Esophagus muscularis mucosa (tissue), 4 donors: ENCODE measurements around the gene PPP2R1A. TPM values are rescaled to one million over a fixed set of nuclear protein-coding genes. Genes with fewer than 3 reads are reported as not detected.

Source experiments
- DNase-seq: peaks from one replicate; pipeline ENCODE4 v3.0.0-alpha.2; 2017; ENCODE audit errors: extremely low spot score
- H3K27ac ChIP-seq, 4 donors: fragments of 200-600 bp; sonication (generic); replicated peaks in 1 of 4; 1 replicate in 3 of 4; 2 replicates in 1 of 4; pipeline ENCODE4 v1.5.1; 2016 to 2019; ENCODE audit warnings: mild to moderate bottlenecking in 1 of 4
- H3K27me3 ChIP-seq, 4 donors: fragments of 200-600 bp; sonication (generic); one replicate each; pipeline versions ENCODE4 v1.5.1 to v1.6.0; 2016 to 2019
- H3K36me3 ChIP-seq, 4 donors: fragments of 200-600 bp; sonication (generic); one replicate each; pipeline ENCODE4 v1.5.1; 2016 to 2019
- H3K4me1 ChIP-seq, 4 donors: fragments of 200-600 bp; sonication (generic); one replicate each; pipeline ENCODE4 v1.5.1; 2016 to 2019
- H3K4me3 ChIP-seq, 4 donors: fragments of 200-600 bp; sonication (generic); 1 replicate in 2 of 4; 2 replicates in 2 of 4; pipeline ENCODE4 v1.5.1; 2016 to 2019; ENCODE audit warnings: mild to moderate bottlenecking in 4 of 4, moderate library complexity in 1 of 4
- H3K9me3 ChIP-seq, 4 donors: fragments of 200-600 bp; sonication (generic); 1 replicate in 3 of 4; 2 replicates in 1 of 4; pipeline ENCODE4 v1.5.1; 2016 to 2019
- EP300 ChIP-seq: sonication (generic); formaldehyde crosslinking; IDR thresholded peaks from one replicate; pipeline ENCODE4 v1.6.1; 2017; ENCODE audit warnings: antibody characterized with exemption
- POLR2A ChIP-seq: fragments of 450-650 bp; IDR thresholded peaks from one replicate; pipeline ENCODE4 v1.6.1; 2017; ENCODE audit warnings: antibody characterized with exemption, moderate library complexity, mild to moderate bottlenecking, low read depth
- POLR2AphosphoS5 ChIP-seq, 2 donors: sonication (generic); formaldehyde crosslinking; IDR thresholded peaks; one replicate each; pipeline ENCODE4 v1.6.1; 2017; ENCODE audit warnings: antibody characterized with exemption in 2 of 2
- WGBS: methylation state at CpG from one replicate; pipeline ENCODE4 v1.1.5; 2018; 5-methylcytosine and 5-hydroxymethylcytosine counted together
- intact Hi-C: fragments of 100-400 bp; cut with DNase I; formaldehyde crosslinking; loops from one replicate; pipeline ENCODE4 v1.15.1; 2023
- small RNA-seq, 3 donors: library from RNA; depleted of rRNA; stranded (forward); fragments of <200 nt; gene quantifications; one replicate each; pipeline ENCODE3, GENCODE V24; 2016
- total RNA-seq, 4 donors: library from RNA; depleted of rRNA; stranded (reverse); fragments of >200 nt; gene quantifications; one replicate each; pipeline versions ENCODE4 v1.1.0 to v1.2.1, GENCODE V29; 2016
- TF ChIP-seq, protein P1 (sequence below), 3 experiments: fragments of 200-600 bp in 2 of 3; fragments of 450-650 bp in 1 of 3; sonication (generic) in 2 of 3; IDR thresholded peaks; one replicate each; pipeline ENCODE4 v1.5.1; 2017 to 2019; ENCODE audit warnings: antibody characterized with exemption in 3 of 3, mild to moderate bottlenecking in 2 of 3, moderate library complexity in 1 of 3

The PPP2R1A gene
- total RNA-seq, 4 donors from 2014 or later, result 192 to 304 (median 221) TPM

DNA sequence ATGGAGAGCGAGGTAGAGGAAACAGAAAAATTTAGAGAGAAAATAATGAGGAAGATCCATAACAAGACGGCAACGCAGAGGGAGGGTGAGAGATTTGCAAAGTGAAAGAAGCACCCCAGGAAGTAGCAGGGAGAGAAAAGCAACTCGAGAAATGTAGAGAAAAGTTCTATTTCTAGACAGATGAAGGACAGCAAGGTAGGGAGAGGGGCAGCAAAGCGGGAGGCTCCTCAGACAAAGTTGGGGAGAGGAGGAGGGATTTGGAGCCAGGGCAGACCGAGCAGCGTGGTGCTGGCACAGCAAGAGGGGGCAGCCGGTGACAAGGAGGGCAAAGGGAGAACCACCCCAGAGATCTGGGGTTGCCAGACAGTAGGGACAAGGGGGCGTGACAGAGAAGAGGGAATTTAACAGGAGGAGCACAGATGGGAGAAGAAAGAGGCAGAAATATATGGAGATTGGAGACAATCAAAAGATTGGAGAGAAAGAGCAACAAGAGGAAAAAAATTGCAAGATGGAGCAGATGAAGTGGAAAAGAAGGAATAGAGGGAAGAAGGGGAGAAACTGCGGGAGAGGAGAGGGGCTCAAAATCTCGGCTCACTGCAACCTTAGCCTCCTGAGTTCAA is 80.5 kb downstream of the PPP2R1A start:
- H3K4me3 ChIP-seq, result peak overlapping the region; percentile 92 to 100 (median 98)
- peaks cover 0 to 14% (median 5%) of the 10 kb centered on the region in 4 donors for H3K36me3 ChIP-seq
- no peaks in the 10 kb centered on the region for H3K27me3 ChIP-seq
- DNase-seq, result no peak
- WGBS, result 10% methylated on average over 11 of the region's 11 CpGs
- no peaks in the 10 kb centered on the region for H3K9me3 ChIP-seq
- TF ChIP-seq EP300 (no peak), POLR2A (no peak)
- peaks cover 15 to 31% (median 28%) of the 10 kb centered on the region in 4 donors for H3K4me1 ChIP-seq
- intact Hi-C loops, result no loop called here
- H3K27ac ChIP-seq, result peak overlapping the region; percentile 98 to 99 (median 98)

DNA sequence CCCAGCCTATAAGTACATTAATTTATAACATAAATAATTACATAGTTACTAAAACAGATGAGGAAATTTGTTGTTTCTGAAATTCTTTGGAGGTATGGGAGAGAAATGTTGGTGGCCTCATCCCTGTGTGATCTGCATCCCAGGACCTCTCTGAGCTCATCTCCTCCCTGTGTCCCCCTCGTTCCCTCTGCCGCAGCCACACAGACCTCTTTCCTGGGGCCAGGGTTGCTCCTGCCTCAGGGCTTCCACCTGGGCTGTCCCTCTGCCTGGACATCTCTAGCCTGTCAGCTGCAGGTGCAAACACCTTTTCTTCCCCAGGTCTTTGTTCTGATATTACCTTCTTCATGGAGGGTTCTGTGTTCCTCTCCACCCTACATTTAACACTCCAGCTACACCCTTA is 83.4 kb downstream of the PPP2R1A start:
- H3K4me3 ChIP-seq, result no peak overlapping the region
- DNase-seq, result no peak
- intact Hi-C loops, result no loop called here
- no peaks in the 10 kb centered on the region for H3K27me3 ChIP-seq
- 100% methylated on average over 2 of the region's 2 CpGs for WGBS
- peaks cover 20 to 42% (median 30%) of the 10 kb centered on the region in 4 donors for H3K4me1 ChIP-seq
- peaks cover 0 to 15% (median 5%) of the 10 kb centered on the region in 4 donors for H3K36me3 ChIP-seq
- TF ChIP-seq EP300 (no peak), POLR2A (no peak), POLR2AphosphoS5 (IDR thresholded peaks at IDR 0.05) (no peak)
- TF ChIP-seq, protein P1, sequence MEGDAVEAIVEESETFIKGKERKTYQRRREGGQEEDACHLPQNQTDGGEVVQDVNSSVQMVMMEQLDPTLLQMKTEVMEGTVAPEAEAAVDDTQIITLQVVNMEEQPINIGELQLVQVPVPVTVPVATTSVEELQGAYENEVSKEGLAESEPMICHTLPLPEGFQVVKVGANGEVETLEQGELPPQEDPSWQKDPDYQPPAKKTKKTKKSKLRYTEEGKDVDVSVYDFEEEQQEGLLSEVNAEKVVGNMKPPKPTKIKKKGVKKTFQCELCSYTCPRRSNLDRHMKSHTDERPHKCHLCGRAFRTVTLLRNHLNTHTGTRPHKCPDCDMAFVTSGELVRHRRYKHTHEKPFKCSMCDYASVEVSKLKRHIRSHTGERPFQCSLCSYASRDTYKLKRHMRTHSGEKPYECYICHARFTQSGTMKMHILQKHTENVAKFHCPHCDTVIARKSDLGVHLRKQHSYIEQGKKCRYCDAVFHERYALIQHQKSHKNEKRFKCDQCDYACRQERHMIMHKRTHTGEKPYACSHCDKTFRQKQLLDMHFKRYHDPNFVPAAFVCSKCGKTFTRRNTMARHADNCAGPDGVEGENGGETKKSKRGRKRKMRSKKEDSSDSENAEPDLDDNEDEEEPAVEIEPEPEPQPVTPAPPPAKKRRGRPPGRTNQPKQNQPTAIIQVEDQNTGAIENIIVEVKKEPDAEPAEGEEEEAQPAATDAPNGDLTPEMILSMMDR (IDR thresholded peaks at IDR 0.05), result no peak
- no peaks in the 10 kb centered on the region for H3K9me3 ChIP-seq
- H3K27ac ChIP-seq, result no peak overlapping the region

- H3K27me3 ChIP-seq, result no peaks in the 10 kb centered on the region
- H3K4me3 ChIP-seq, result no peak overlapping the region
Measured at GRCh38 chr19:52274191-52274590, 84.3 kb downstream of the PPP2R1A start.

DNA sequence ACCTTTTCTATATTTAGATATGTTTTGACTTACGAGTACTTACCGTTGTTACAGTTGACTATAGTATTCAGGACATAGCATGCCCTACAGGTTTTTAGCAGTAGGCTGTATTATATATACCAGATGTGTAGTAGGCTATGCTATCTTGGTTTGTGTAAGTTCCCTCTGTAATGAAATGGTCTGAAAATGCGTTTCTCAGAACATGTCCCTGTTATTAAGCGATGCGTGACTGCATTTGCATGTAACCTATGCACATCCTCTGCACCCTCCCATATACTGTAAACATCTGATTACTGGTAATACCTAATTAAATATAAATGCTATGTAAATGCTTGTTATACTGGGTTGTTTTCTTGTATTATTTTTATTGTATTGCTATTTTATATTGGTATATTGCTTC is 86.1 kb downstream of the PPP2R1A start:
- intact Hi-C loops, result no loop called here
- no peak overlapping the region for H3K27ac ChIP-seq
- TF ChIP-seq, protein P1 (IDR thresholded peaks at IDR 0.05), result no peak
- TF ChIP-seq EP300 (no peak), POLR2A (no peak), POLR2AphosphoS5 (IDR thresholded peaks at IDR 0.05) (no peak)
- H3K4me1 ChIP-seq, result peaks cover 8 to 29% (median 19%) of the 10 kb centered on the region in 4 donors
- WGBS, result 92% methylated on average over 5 of the region's 5 CpGs
- no peaks in the 10 kb centered on the region for H3K27me3 ChIP-seq
- H3K36me3 ChIP-seq, result peaks cover 0 to 19% (median 7%) of the 10 kb centered on the region in 4 donors
- no peaks in the 10 kb centered on the region for H3K9me3 ChIP-seq
- no peak overlapping the region for H3K4me3 ChIP-seq
- DNase-seq, result no peak

More at GRCh38 chr19:52274191-52274590, 84.3 kb downstream of the PPP2R1A start:
- DNase-seq, result no peak
- WGBS, result 69% methylated on average over 5 of the region's 5 CpGs
- H3K36me3 ChIP-seq, result peaks cover 0 to 19% (median 7%) of the 10 kb centered on the region in 4 donors
- no peak for TF ChIP-seq POLR2A
- TF ChIP-seq, protein P1 (IDR thresholded peaks at IDR 0.05), result no peak
- TF ChIP-seq POLR2AphosphoS5 (IDR thresholded peaks at IDR 0.05), result no peak
- TF ChIP-seq EP300, result no peak
- intact Hi-C loops, result no loop called here
- no peaks in the 10 kb centered on the region for H3K9me3 ChIP-seq
- H3K27ac ChIP-seq, result no peak overlapping the region
- peaks cover 15 to 37% (median 27%) of the 10 kb centered on the region in 4 donors for H3K4me1 ChIP-seq

DNA sequence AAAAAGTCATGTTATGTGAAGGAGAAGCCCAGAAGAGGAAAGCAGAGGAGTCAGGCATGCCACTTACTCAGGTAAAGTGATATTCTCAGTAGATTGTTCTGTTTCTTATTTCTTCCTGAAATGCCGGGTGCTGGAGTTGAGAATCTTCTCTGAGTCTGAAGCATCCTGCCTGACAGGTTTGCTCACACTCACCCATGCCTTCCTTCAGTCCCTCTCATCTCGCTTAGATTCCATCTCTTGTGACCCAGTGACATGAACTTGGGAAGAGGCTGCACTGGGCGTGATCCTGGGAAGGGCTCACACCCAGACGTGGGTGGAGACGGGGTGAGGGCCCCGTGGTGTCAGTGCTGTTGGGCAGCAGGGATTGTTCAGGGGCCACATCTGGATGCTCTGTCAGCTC is 87.6 kb downstream of the PPP2R1A start:
- 94% methylated on average over 6 of the region's 6 CpGs for WGBS
- Histone ChIP-seq H3K27me3 (no peaks in the 10 kb centered on the region), H3K9me3 (no peaks in the 10 kb centered on the region), H3K4me1 (peaks cover 5 to 22% (median 6%) of the 10 kb centered on the region in 4 donors), H3K4me3 (no peak overlapping the region), H3K36me3 (peaks cover 2 to 26% (median 12%) of the 10 kb centered on the region in 4 donors), H3K27ac (no peak overlapping the region)
- intact Hi-C loops, result no loop called here
- no peak for DNase-seq
- TF ChIP-seq POLR2AphosphoS5 (IDR thresholded peaks at IDR 0.05) (no peak), EP300 (no peak), POLR2A (no peak)
- TF ChIP-seq, protein P1 (IDR thresholded peaks at IDR 0.05), result no peak

Small RNA genes within 50 kb of the gene (small RNA-seq; reads per million reads assigned to genes)
- gene MIR6801 (0 reads per million in 3 donors), gene RF00019 (0 reads per million in 3 donors), gene RPL37P23 (0 reads per million in 3 donors)

Other genes starting within 250 kb of the PPP2R1A start
- 10 to 100 TPM in 3 of 4 donors, 1 to 10 TPM in 1; 9.2 to 14.6 (median 12.7) TPM for gene ZNF350, start 203.2 kb upstream of the PPP2R1A start, total RNA-seq
- gene ZNF615, start 181.8 kb upstream of the PPP2R1A start, total RNA-seq, result 10 to 100 TPM; 13.4 to 17.6 (median 15.2) TPM
- gene ZNF614, start 161.7 kb upstream of the PPP2R1A start, total RNA-seq, result 10 to 100 TPM in 1 of 4 donors, 1 to 10 TPM in 3; 5.8 to 10.3 (median 7.7) TPM
- 10 to 100 TPM in 1 of 4 donors, 1 to 10 TPM in 3; 8.6 to 10.1 (median 9.2) TPM for gene ZNF432, start 141.2 kb upstream of the PPP2R1A start, total RNA-seq
- gene ZNF841, start 94.3 kb upstream of the PPP2R1A start, total RNA-seq, result 10 to 100 TPM; 11.3 to 13.7 (median 12.5) TPM
- 1 to 10 TPM; 3.0 to 6.6 (median 4.3) TPM for gene ZNF616, start 50.1 kb upstream of the PPP2R1A start, total RNA-seq
- 10 to 100 TPM in 2 of 4 donors, 1 to 10 TPM in 2; 5.8 to 13.1 (median 9.1) TPM for gene ZNF836, start 18.4 kb upstream of the PPP2R1A start, total RNA-seq
- gene ZNF766, start 79.5 kb downstream of the PPP2R1A start, total RNA-seq, result 10 to 100 TPM in 2 of 4 donors, 1 to 10 TPM in 2; 8.3 to 13.9 (median 10.8) TPM
- gene ZNF480, start 107.1 kb downstream of the PPP2R1A start, total RNA-seq, result 1 to 10 TPM; 6.0 to 10.0 (median 7.2) TPM
- gene ZNF610, start 146.2 kb downstream of the PPP2R1A start, total RNA-seq, result 1 to 10 TPM; 1.3 to 3.2 (median 2.2) TPM
- gene ZNF880, start 179.9 kb downstream of the PPP2R1A start, total RNA-seq, result 10 to 100 TPM; 16.8 to 30.3 (median 28.1) TPM
- 10 to 100 TPM; 12.2 to 17.4 (median 13.2) TPM for gene ZNF528, start 207.8 kb downstream of the PPP2R1A start, total RNA-seq
- gene ZNF534, start 239.1 kb downstream of the PPP2R1A start, total RNA-seq, result under 1 TPM; 0.17 to 0.63 (median 0.43) TPM